Kidney (tissue), 14 donors: ENCODE data around the gene KIF5C. TPM values are rescaled to one million over a fixed set of nuclear protein-coding genes. Genes with fewer than 3 reads are reported as not detected.

Experiments
- DNase-seq, 5 donors: peaks; one replicate each; pipeline ENCODE4 v3.0.0-alpha.2; 2013 to 2020
- FAIRE-seq: peaks from 2 replicates; lab custom pipeline; 2012; peaks lifted over from hg19 to GRCh38; lab: Jason Lieb, UNC
- H3K27ac ChIP-seq, 2 donors: one replicate each; pipeline ENCODE4 v1.7.0; 2013; ENCODE audit warnings: low read depth in 2 of 2, low read length in 2 of 2, inconsistent platforms in 1 of 2
- H3K27me3 ChIP-seq: one replicate; pipeline ENCODE4 v1.7.1; 2013; ENCODE audit warnings: low read length, inconsistent platforms; ENCODE audit not compliant: control insufficient read depth, insufficient read depth
- H3K36me3 ChIP-seq, 3 donors: one replicate each; pipeline versions ENCODE4 v1.7.0 to v1.7.1; 2013; ENCODE audit warnings: low read length in 3 of 3, control low read depth in 1 of 3, inconsistent platforms in 1 of 3; ENCODE audit not compliant: insufficient read depth in 3 of 3, control insufficient read depth in 2 of 3
- H3K4me1 ChIP-seq, 3 donors: one replicate each; pipeline versions ENCODE4 v1.7.0 to v1.7.1; 2013; ENCODE audit warnings: low read length in 3 of 3, inconsistent platforms in 1 of 3, low read depth in 1 of 3; ENCODE audit not compliant: control insufficient read depth in 2 of 3, insufficient read depth in 2 of 3
- H3K4me3 ChIP-seq, 3 donors: one replicate each; pipeline versions ENCODE4 v1.7.0 to v1.8.1; 2013; ENCODE audit warnings: low read length in 3 of 3, control low read depth in 1 of 3, inconsistent platforms in 1 of 3
- H3K9ac ChIP-seq, 3 donors: one replicate each; pipeline versions ENCODE4 v1.7.0 to v1.7.1; 2013; ENCODE audit warnings: low read length in 3 of 3, control low read depth in 1 of 3, inconsistent platforms in 1 of 3
- H3K9me3 ChIP-seq, 3 donors: one replicate each; pipeline versions ENCODE4 v1.7.0 to v1.7.1; 2013; ENCODE audit warnings: low read length in 3 of 3, control low read depth in 1 of 3, inconsistent platforms in 1 of 3; ENCODE audit not compliant: control insufficient read depth in 2 of 3, insufficient read depth in 1 of 3
- CTCF ChIP-seq: IDR thresholded peaks from 3 replicates; pipeline ENCODE4 v1.5.1; 2012; ENCODE audit warnings: mild to moderate bottlenecking, moderate library complexity, borderline replicate concordance; ENCODE audit not compliant: insufficient read depth; ENCODE audit errors: extremely low read depth
- intact Hi-C: fragments of 100-400 bp; cut with DNase I; formaldehyde crosslinking; loops from one replicate; pipeline ENCODE4 v1.11.1; 2022
- polyA plus RNA-seq: library from polyadenylated mRNA; stranded (reverse); fragments of 350-450 nt; fragmentation: Illumina TruSeq; extraction: RNeasy Lipid Tissue Mini Kit (QIAGEN cat#74804); gene quantifications from one replicate; pipeline ENCODE4 v1.2.3, GENCODE V29; 2014; ENCODE audit warnings: low read depth, low replicate concordance; ENCODE audit not compliant: insufficient read depth
- total RNA-seq: library from RNA; stranded (reverse); fragmentation: NEBNext Ultra II Directional; extraction: Animal tissue kit (Norgen Biotek cat#: 25700); gene quantifications from one replicate; pipeline ENCODE4 v1.2.1, GENCODE V29; 2021
- donor health status: control.
- donor health status: control.
- donor health status: control.
- donor health status: control.
- donor health status: control.
- donor health status: DM: yes; HTN: yes; CAD: no.
- donor health status: Normal renal cell carcinoma (clear cell type).

The KIF5C gene
- total and polyA plus RNA-seq, 2 donors from 2014 or later = 1.0 to 3.6 TPM

GRCh38 chr2:149009576-149010461 is 134.8 kb downstream of the KIF5C start:
- Histone ChIP-seq H3K9me3 (no peaks in the 10 kb centered on the region), H3K27ac (no peak overlapping the region), H3K4me3 (no peak overlapping the region), H3K9ac (no peak overlapping the region), H3K36me3 (no peaks in the 10 kb centered on the region), H3K27me3 (no peaks in the 10 kb centered on the region), H3K4me1 (peaks cover 0 to 10% (median 7%) of the 10 kb centered on the region in 3 donors)
- DNase-seq (peak in 1 of 5 donors; percentile 65), FAIRE-seq (no peak)
- intact Hi-C loops = no loop called here
- TF ChIP-seq CTCF = no peak

- no peaks in the 10 kb centered on the region for H3K27me3 ChIP-seq
- H3K4me1 ChIP-seq = peaks cover 0 to 7% (median 6%) of the 10 kb centered on the region in 3 donors
- intact Hi-C loops = no loop called here
- H3K9ac ChIP-seq = no peak overlapping the region
- TF ChIP-seq CTCF = no peak
- H3K4me3 ChIP-seq = no peak overlapping the region
- DNase-seq = no peak
- no peak overlapping the region for H3K27ac ChIP-seq
- FAIRE-seq = no peak
- H3K36me3 ChIP-seq = no peaks in the 10 kb centered on the region
- H3K9me3 ChIP-seq = no peaks in the 10 kb centered on the region
These were observed 137.5 kb downstream of the KIF5C start for GRCh38 chr2:149012545-149012944.

- no peak for TF ChIP-seq CTCF
- intact Hi-C loops = loop anchor here (5.0 kb wide), 1 partner anchor 547 kb away; no protein-coding TSS in a partner anchor
- FAIRE-seq (no peak), DNase-seq (no peak)
- no peaks in the 10 kb centered on the region for H3K36me3 ChIP-seq
- H3K4me3 ChIP-seq = no peak overlapping the region
- no peak overlapping the region for H3K27ac ChIP-seq
- H3K4me1 ChIP-seq = peaks cover 0 to 7% (median 6%) of the 10 kb centered on the region in 3 donors
- no peaks in the 10 kb centered on the region for H3K27me3 ChIP-seq
- H3K9me3 ChIP-seq = no peaks in the 10 kb centered on the region
- no peak overlapping the region for H3K9ac ChIP-seq
These were observed 140.5 kb downstream of the KIF5C start for GRCh38 chr2:149015501-149015900.
